Aorta (tissue), 5 donors: ENCODE results near the gene ZNF534. TPM values are rescaled to one million over a fixed set of nuclear protein-coding genes. Genes with fewer than 3 reads are reported as not detected.
A peak's percentile ranks its signal among the peaks of the same experiment; 100 is the strongest.
"Not testable (repeated sequence)": the region's sequence is repeated elsewhere in the genome, so short reads cannot be mapped to it uniquely, and the experiment has no call there.

Experiments
- ATAC-seq: fragments of 200-7000 bp; cut with Tn5 transposase; one replicate; pipeline ENCODE4 v1.9.1; 2022; ENCODE audit warnings: moderate library complexity; ENCODE audit not compliant: low FRiP score
- DNase-seq, 2 donors: peaks; one replicate each; pipeline ENCODE4 v3.0.0-alpha.2; 2020
- H3K27ac ChIP-seq, 2 donors: one replicate each; pipeline ENCODE4 v1.5.1; 2013; ENCODE audit warnings: low read length in 2 of 2, mild to moderate bottlenecking in 2 of 2, moderate library complexity in 2 of 2, control low read depth in 1 of 2, inconsistent platforms in 1 of 2, low read depth in 1 of 2
- H3K27me3 ChIP-seq, 2 donors: one replicate each; pipeline ENCODE4 v1.6.1; 2013; ENCODE audit warnings: control low read depth in 1 of 2, low read length in 1 of 2, mild to moderate bottlenecking in 1 of 2, moderate library complexity in 1 of 2; ENCODE audit not compliant: insufficient read depth in 2 of 2, control insufficient read depth in 1 of 2
- H3K36me3 ChIP-seq, 2 donors: one replicate each; pipeline ENCODE4 v1.6.1; 2013; ENCODE audit warnings: control low read depth in 1 of 2, low read length in 1 of 2, mild to moderate bottlenecking in 1 of 2; ENCODE audit not compliant: insufficient read depth in 2 of 2, control insufficient read depth in 1 of 2
- H3K4me1 ChIP-seq, 2 donors: one replicate each; pipeline ENCODE4 v1.6.1; 2013; ENCODE audit warnings: low read length in 2 of 2, control low read depth in 1 of 2, mild to moderate bottlenecking in 1 of 2, moderate library complexity in 1 of 2; ENCODE audit not compliant: insufficient read depth in 2 of 2, control insufficient read depth in 1 of 2
- H3K4me3 ChIP-seq, 2 donors: one replicate each; pipeline ENCODE4 v1.5.1; 2013; ENCODE audit warnings: low read length in 2 of 2, control low read depth in 1 of 2, mild to moderate bottlenecking in 1 of 2
- H3K9me3 ChIP-seq: one replicate; pipeline ENCODE4 v1.6.1; 2013; ENCODE audit warnings: mild to moderate bottlenecking, low read length; ENCODE audit not compliant: control insufficient read depth
- WGBS, 2 donors: extraction: QIAGEN DNeasy Blood & Tissue Kit; methylation state at CpG; one replicate each; pipeline ENCODE4 v1.1.7; 2013; 5-methylcytosine and 5-hydroxymethylcytosine counted together
- intact Hi-C, 2 donors: fragments of 100-400 bp; cut with DNase I; formaldehyde crosslinking; loops; one replicate each; pipeline versions ENCODE4 v1.14.2 to v1.15.0; 2022
- polyA plus RNA-seq, 2 donors: library from polyadenylated mRNA; stranded (reverse); fragments of 200-250 nt; gene quantifications; one replicate each; pipeline ENCODE4 v1.2.3, GENCODE V29; 2013
- total RNA-seq, 2 donors: library from RNA; stranded (reverse); fragmentation: NEBNext Ultra II Directional; extraction: Animal tissue kit (Norgen Biotek cat#: 25700); gene quantifications; one replicate each; pipeline ENCODE4 v1.2.1, GENCODE V29; 2021
- donor health status: healthy with polysubstance abuse.
- donor health status: Bipolar disorder and iron deficiency.
- donor health status: DM: no; HTN: no; CAD: no.
- donor health status: DM: no; HTN: no; CAD: no.
- donor health status: DM: yes; HTN: yes; CAD: no.

Gene ZNF534
- total and polyA plus RNA-seq, 4 donors, result 0.77 to 1.1 TPM; not detected in 2

GRCh38 chr19:52453324-52454094 lies 24.6 kb downstream of the ZNF534 start, which contains the start of gene ZNF578:
ZNF578 (plus strand) TSS chr19:52453553; CDS start chr19:52501846, 48,293 bp downstream.
- Histone ChIP-seq H3K4me1 (no peaks in the 10 kb centered on the region), H3K27me3 (no peaks in the 10 kb centered on the region), H3K27ac (no peak within 1 kb of the TSS), H3K9me3 (peaks cover 20% of the 10 kb centered on the region), H3K4me3 (peak within 1 kb of the TSS; percentile 14 to 80), H3K36me3 (peaks cover 7 to 13% of the 10 kb centered on the region in 2 donors)
- ATAC-seq, result peak; percentile 90
- peak; percentile 86 to 92 for DNase-seq
- WGBS, 2 donors, result 1% methylated on average over 48 of the region's 48 CpGs
- intact Hi-C loops, result no loop called here

GRCh38 chr19:52464798-52465470 lies 36.0 kb downstream of the ZNF534 start:
- Histone ChIP-seq H3K27me3 (no peaks in the 10 kb centered on the region), H3K36me3 (peaks cover 3 to 5% of the 10 kb centered on the region in 2 donors), H3K4me3 (no peak overlapping the region), H3K4me1 (no peaks in the 10 kb centered on the region), H3K27ac (no peak overlapping the region), H3K9me3 (peaks cover 17% of the 10 kb centered on the region)
- intact Hi-C loops, result no loop called here
- no peak for ATAC-seq
- DNase-seq, result no peak
- WGBS, 2 donors, result 85 to 87% methylated on average over 14 of the region's 14 CpGs

- WGBS, 2 donors, result 92 to 95% methylated on average over 3 of the region's 3 CpGs
- H3K36me3 ChIP-seq, result peaks cover 0 to 5% of the 10 kb centered on the region in 2 donors
- peaks cover 22% of the 10 kb centered on the region for H3K9me3 ChIP-seq
Observed at GRCh38 chr19:52473655-52474350, 44.9 kb downstream of the ZNF534 start.

DNA sequence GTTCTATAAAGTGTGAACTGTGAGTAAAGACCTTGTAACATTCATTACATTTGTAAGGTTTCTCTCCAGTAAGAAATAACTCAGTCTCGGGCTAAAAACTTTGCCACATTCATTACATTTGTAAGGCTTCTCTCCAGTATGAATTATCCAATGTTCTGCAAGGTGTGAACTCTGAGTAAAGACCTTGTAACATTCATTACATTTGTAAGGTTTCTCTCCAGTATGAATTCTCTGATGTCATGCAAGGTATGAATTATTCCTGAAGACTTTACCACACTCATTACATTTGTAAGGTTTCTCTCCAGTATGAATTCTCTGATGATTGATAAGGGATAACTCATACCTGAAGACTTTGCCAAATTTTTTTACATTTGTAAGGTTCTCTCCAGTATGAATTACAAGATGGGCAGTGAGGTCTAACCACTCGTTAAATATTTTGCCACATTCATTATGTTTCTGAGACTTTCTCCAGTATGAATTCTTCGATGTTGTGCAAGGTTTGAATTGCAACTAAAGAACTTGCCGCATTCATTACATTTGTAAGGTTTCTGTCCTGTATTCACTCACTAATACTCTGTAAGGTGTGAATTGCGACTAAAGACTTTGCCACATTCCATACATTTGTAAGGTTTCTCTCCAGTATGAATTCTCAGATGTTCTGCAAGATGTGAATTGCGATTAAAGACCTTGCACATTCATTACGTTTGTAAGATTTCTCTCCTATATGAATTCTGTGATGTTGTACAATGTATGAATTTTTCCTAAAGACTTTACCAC lies 45.6 kb downstream of the ZNF534 start:
- Histone ChIP-seq H3K9me3 (peaks cover 19% of the 10 kb centered on the region), H3K36me3 (peaks cover 0 to 5% of the 10 kb centered on the region in 2 donors), H3K27me3 (no peaks in the 10 kb centered on the region), H3K4me1 (no peaks in the 10 kb centered on the region), H3K27ac (no peak overlapping the region), H3K4me3 (no peak overlapping the region)
- 96 to 97% methylated on average over 7 of the region's 7 CpGs for WGBS, 2 donors
- no peak for DNase-seq
- no peak for ATAC-seq
- intact Hi-C loops, result no loop called here

More at GRCh38 chr19:52473655-52474350, 44.9 kb downstream of the ZNF534 start:
- Histone ChIP-seq H3K27me3 (no peaks in the 10 kb centered on the region), H3K27ac (no peak overlapping the region), H3K4me1 (no peaks in the 10 kb centered on the region), H3K4me3 (no peak overlapping the region)
- ATAC-seq (no peak), DNase-seq (no peak)
- intact Hi-C loops, result no loop called here

DNA sequence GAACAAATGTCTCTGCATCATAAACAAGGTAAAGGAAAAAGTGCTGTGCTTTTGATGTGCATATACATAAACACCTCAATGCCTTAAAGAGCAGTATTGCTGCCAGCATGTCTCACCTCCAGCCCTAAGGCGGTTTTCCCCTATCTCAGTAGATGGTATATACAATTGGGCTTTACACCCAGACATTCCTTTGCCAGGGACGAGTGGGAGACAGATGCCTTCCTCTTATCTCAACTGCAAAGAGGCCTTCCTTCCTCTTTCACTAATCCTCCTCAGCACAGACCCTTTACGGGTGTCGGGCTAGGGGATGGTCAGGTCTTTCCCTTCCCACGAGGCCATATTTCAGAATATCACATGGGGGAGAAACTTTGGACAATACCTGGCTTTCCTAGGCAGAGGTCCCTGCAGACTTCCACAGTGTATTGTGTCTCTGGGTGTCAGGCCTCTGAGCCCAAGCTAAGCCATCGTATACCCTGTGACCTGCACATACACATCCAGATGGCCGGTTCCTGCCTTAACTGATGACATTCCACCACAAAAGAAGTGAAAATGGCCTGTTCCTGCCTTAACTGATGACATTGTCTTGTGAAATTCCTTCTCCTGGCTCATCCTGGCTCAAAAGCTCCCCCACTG lies 55.3 kb downstream of the ZNF534 start:
- H3K27me3 ChIP-seq, H3K4me1 ChIP-seq, ATAC-seq, DNase-seq, H3K9me3 ChIP-seq, H3K27ac ChIP-seq, intact Hi-C loops, H3K36me3 ChIP-seq, H3K4me3 ChIP-seq: not testable (repeated sequence)
- WGBS, 2 donors, result 48 to 59% methylated on average over 7 of the region's 7 CpGs

DNA sequence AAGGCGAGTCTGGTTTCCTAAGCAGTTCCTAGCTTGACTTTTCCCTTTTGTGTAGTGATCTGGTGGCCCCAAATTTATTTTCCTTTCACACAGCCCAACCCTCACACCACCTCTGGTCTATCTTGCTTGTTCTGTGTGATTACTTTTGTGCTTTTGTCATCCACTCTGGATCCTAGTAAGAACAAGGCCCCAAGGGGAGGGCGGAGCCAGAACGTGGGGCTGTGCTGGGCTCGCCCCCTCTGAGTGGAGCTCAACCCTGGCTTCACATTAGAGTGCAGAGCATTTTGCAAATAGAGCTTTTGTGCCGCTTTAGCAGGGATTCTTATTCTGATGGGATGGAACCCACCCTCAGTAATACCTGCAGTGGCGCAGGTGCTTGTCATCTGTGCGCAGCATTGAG lies 56.1 kb downstream of the ZNF534 start:
- 34 to 44% methylated on average over 7 of the region's 7 CpGs for WGBS, 2 donors
- H3K27ac ChIP-seq, H3K4me3 ChIP-seq, ATAC-seq, H3K9me3 ChIP-seq, H3K27me3 ChIP-seq, DNase-seq, H3K36me3 ChIP-seq, intact Hi-C loops, H3K4me1 ChIP-seq: not testable (repeated sequence)

DNA sequence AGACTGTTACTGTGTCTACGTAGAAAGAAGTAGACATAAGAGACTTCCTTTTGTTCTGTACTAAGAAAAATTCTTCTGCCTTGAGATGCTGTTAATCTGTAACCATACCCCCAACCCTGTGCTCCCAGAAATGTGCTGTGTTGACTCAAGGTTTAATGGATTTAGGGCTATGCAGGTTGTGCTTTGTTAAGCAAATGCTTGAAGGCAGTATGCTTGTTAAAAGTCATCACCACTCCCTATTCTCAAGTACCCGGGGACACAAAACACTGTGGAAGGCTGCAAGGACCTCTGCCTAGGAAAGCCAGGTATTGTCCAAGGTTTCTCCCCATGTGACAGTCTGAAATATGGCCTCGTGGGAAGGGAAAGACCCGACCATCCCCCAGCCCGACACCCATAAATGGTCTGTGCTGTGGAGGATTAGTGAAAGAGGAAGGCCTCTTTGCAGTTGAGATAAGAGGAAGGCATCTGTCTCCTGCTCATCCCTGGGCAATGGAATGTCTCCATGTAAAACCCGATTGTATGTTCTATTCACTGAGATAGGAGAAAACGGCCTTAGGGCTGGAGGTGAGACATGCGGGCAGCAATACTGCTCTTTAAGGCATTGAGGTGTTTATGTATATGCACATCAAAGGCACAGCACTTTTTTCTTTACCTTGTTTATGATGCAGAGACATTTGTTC lies 56.8 kb downstream of the ZNF534 start:
- DNase-seq, intact Hi-C loops, H3K27ac ChIP-seq, H3K4me1 ChIP-seq, H3K36me3 ChIP-seq, H3K27me3 ChIP-seq, H3K4me3 ChIP-seq, ATAC-seq, H3K9me3 ChIP-seq: not testable (repeated sequence)
- 8 to 10% methylated on average over 8 of the region's 8 CpGs for WGBS, 2 donors
